ENCODE data around the gene MTPN.

MTPN gene

DNA sequence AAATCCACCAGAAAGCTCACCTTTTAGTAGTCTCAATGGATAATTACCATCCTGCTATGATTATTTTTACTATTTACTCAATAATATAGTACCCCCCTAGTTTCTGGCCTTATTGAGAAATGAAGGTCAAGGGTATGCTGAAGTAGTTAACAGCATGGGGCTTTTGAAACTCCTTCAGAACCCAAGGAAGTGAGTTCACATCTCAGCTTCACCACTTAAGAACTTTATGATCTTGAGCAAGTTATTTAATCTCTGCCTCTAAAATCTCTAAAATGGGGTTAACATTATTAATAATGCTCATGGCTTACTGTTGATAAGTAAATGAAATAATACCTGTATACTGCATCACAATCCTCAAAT, 5.8 kb downstream of the MTPN start:
- CTCF ChIA-PET = no interaction called here
- POLR2A ChIA-PET (ENCODE audit: low non-redundant PET) = no interaction called here
- DNase-seq (ENCODE audit: low spot score) = no peak
- no peak overlapping the region for H3K27ac ChIP-seq
- TF ChIP-seq, protein P1, sequence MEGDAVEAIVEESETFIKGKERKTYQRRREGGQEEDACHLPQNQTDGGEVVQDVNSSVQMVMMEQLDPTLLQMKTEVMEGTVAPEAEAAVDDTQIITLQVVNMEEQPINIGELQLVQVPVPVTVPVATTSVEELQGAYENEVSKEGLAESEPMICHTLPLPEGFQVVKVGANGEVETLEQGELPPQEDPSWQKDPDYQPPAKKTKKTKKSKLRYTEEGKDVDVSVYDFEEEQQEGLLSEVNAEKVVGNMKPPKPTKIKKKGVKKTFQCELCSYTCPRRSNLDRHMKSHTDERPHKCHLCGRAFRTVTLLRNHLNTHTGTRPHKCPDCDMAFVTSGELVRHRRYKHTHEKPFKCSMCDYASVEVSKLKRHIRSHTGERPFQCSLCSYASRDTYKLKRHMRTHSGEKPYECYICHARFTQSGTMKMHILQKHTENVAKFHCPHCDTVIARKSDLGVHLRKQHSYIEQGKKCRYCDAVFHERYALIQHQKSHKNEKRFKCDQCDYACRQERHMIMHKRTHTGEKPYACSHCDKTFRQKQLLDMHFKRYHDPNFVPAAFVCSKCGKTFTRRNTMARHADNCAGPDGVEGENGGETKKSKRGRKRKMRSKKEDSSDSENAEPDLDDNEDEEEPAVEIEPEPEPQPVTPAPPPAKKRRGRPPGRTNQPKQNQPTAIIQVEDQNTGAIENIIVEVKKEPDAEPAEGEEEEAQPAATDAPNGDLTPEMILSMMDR (conservative IDR thresholded peaks at IDR 0.05; ENCODE audit: low read depth) = no peak

DNA sequence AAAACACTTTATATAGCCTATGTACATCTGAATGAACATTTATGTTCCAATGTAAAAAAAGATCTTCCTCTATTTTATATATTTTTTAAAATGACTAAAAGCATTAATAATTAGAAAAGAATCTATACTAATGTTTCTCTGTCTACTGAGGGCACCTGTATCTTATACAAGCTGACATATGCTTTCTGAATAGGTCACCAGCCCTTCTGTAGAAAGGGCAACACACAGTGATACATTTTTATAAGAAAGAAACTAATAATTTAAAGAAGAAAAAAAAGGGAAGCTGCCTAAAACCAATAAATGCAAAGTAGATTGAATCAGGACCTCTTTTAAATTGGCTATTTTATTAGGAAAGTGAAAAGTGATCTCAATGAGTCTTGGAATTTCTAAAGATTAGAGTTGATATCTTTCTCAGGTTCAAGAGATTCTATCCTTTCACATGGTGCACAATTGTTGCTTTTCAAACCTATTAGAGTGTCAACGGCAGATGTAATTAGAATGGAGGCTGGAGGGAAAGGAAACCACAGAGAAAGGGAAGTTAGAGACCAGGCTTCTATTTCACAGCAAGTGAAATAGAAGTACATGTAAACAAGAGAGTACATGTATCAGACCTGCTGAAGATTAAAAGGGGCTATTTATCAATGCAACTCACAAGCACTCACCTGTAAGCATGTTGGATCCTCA, 6.3 kb downstream of the MTPN start:
- no peak overlapping the region for H3K27ac ChIP-seq
- ChIA-PET POLR2A (ENCODE audit: low non-redundant PET) (no interaction called here), CTCF (no interaction called here)
- TF ChIP-seq, protein P1 (conservative IDR thresholded peaks at IDR 0.05; ENCODE audit: low read depth) = no peak
- DNase-seq (ENCODE audit: low spot score) = no peak

DNA sequence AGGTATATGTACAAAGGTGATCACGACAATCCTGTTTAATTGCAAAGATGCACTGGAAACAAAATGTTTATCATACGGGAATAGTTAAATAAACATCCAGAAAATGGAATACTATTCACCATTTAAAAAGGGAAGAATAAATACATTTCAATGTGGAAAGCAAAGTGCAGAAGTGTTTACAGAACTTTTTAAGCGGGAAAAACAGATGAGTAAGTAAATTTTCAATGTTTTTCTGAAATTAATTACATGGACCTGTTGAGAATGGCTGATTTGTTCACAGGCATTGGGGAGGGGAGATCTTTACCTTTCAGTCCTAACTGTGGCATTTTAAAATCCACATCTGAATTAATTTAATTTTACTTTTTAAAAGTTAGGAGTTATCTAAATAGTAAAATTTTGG, 7.1 kb downstream of the MTPN start:
- ChIA-PET POLR2A (ENCODE audit: low non-redundant PET) (no interaction called here), CTCF (no interaction called here)
- TF ChIP-seq, protein P1 (conservative IDR thresholded peaks at IDR 0.05; ENCODE audit: low read depth) = no peak
- no peak for DNase-seq (ENCODE audit: low spot score)
- H3K27ac ChIP-seq = no peak overlapping the region

DNA sequence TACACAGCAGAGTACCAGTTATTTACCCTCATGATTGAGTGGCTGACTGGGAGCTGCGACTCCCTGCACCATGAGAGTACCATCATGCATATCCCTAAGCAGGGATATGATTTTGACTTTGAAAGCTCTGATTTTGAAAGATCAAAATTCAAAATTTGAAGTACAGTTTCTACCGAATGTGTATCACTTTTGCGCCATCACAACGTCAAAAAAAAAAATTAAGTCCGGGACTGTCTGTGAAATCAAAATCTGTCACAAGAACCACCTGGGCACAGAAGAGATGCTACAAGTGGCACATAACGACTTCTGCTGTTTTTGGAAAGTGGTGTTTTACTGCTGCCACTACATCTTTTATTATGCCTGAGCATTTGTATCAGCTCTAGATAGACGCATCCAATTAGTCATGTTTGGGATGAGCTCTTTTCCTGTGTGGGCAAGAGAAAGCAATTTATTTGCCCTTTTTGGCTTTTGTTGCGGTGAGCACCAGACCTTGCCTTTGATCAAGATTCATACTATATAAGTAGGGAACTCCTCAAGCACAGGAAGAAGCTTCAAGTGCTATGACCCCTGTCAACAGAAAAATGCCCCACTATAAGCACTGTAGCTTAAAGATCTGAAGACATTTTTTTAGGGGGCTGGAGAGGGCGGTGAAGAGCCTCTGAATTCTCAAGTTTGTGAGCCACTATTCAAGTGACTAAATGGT, 10.7 kb downstream of the MTPN start:
- TF ChIP-seq, protein P1 (conservative IDR thresholded peaks at IDR 0.05; ENCODE audit: low read depth) = no peak
- H3K27ac ChIP-seq = no peak overlapping the region
- DNase-seq (ENCODE audit: low spot score) = no peak
- ChIA-PET POLR2A (ENCODE audit: low non-redundant PET) (no interaction called here), CTCF (interaction anchor here (0.7 to 1.4 kb wide), 2 partner anchors 9 to 51 kb away, joined by 3 read pairs; no protein-coding TSS in a partner anchor)

DNA sequence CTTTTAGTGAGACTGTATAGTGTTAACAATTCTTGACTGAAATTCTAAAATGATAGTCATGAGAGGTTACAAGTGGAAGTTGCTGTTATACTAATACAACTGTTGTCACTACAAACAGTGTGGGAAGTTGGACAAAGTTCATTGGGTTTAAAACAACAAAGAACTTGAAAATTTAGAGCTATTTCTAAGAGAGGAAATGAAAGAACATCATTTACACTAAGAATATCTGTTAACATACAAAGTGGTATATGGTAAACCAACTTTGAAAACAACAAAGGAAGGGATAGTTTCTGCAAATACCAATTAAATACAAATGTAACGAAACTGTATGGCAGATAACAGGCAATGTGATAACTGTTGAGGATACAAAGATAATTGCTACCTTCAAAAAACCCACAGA, 11.6 kb downstream of the MTPN start:
- H3K27ac ChIP-seq = no peak overlapping the region
- ChIA-PET CTCF (interaction anchor here (0.7 to 1.4 kb wide), 2 partner anchors 9 to 51 kb away, joined by 3 read pairs; no protein-coding TSS in a partner anchor), POLR2A (ENCODE audit: low non-redundant PET) (no interaction called here)
- no peak for DNase-seq (ENCODE audit: low spot score)
- TF ChIP-seq, protein P1 (conservative IDR thresholded peaks at IDR 0.05; ENCODE audit: low read depth) = no peak

DNA sequence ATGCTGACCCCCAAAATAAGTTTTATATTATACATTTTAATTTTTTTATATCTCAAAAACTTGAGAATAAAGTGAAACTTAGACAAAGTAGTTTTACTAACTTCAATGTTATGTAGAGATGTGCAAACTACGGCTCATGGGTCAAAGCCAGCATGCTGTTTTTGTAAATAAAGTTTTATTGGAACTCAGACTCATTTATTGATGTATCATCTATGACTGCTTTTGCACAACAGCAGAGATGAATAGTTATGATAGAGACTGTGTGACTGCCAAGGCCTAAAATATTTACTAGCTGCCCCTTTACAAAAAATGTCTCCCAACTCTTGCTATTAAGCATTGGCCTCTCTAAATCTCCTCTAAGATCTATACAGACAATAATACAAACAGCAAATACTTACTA, 12.4 kb downstream of the MTPN start:
- CTCF ChIA-PET = no interaction called here

More for the DNA sequence above, 12.4 kb downstream of the MTPN start:
- TF ChIP-seq, protein P1 (conservative IDR thresholded peaks at IDR 0.05; ENCODE audit: low read depth) = no peak
- POLR2A ChIA-PET (ENCODE audit: low non-redundant PET) = no interaction called here
- no peak overlapping the region for H3K27ac ChIP-seq
- no peak for DNase-seq (ENCODE audit: low spot score)
